Suprapubic skin (tissue), 4 donors: ENCODE results near the gene COL25A1. TPM values are rescaled to one million over a fixed set of nuclear protein-coding genes. Genes with fewer than 3 reads are reported as not detected.

Experiments used
- DNase-seq, 2 donors: peaks; one replicate each; pipeline ENCODE4 v3.0.0-alpha.2; 2019; ENCODE audit warnings: low spot score in 2 of 2
- H3K27ac ChIP-seq: fragments of 200-600 bp; sonication (generic); one replicate; pipeline ENCODE4 v1.5.1; 2019
- H3K27me3 ChIP-seq: fragments of 200-600 bp; sonication (generic); one replicate; pipeline ENCODE4 v1.5.1; 2019
- H3K36me3 ChIP-seq: fragments of 200-600 bp; sonication (generic); one replicate; pipeline ENCODE4 v1.5.1; 2019
- H3K4me1 ChIP-seq: fragments of 200-600 bp; sonication (generic); one replicate; pipeline ENCODE4 v1.5.1; 2019
- H3K4me3 ChIP-seq: fragments of 200-600 bp; sonication (generic); one replicate; pipeline ENCODE4 v1.5.1; 2019; ENCODE audit warnings: mild to moderate bottlenecking
- H3K9me3 ChIP-seq: fragments of 200-600 bp; sonication (generic); one replicate; pipeline ENCODE4 v1.5.1; 2019
- EP300 ChIP-seq: sonication (generic); formaldehyde crosslinking; IDR thresholded peaks from one replicate; pipeline ENCODE4 v1.6.1; 2017; ENCODE audit warnings: antibody characterized with exemption
- POLR2A ChIP-seq, 2 donors: fragments of 450-650 bp; IDR thresholded peaks; one replicate each; pipeline ENCODE4 v1.6.1; 2017; ENCODE audit warnings: antibody characterized with exemption in 2 of 2, mild to moderate bottlenecking in 2 of 2, moderate library complexity in 2 of 2
- POLR2AphosphoS5 ChIP-seq, 3 donors: sonication (generic); formaldehyde crosslinking; IDR thresholded peaks; one replicate each; pipeline ENCODE4 v1.6.1; 2017; ENCODE audit warnings: antibody characterized with exemption in 3 of 3
- WGBS: methylation state at CpG from one replicate; pipeline ENCODE4 v1.1.5; 2018; 5-methylcytosine and 5-hydroxymethylcytosine counted together
- total RNA-seq, 4 donors: library from RNA; depleted of rRNA; stranded (reverse); fragments of >200 nt; gene quantifications; one replicate each; pipeline ENCODE4 v1.1.0, GENCODE V29; 2016
- TF ChIP-seq, protein P1 (sequence below), 2 donors: fragments of 200-600 bp in 1 of 2; fragments of 450-650 bp in 1 of 2; sonication (generic) in 1 of 2; IDR thresholded peaks; one replicate each; pipeline ENCODE4 v1.5.1; 2016 to 2019; ENCODE audit warnings: antibody characterized with exemption in 2 of 2, mild to moderate bottlenecking in 1 of 2, moderate library complexity in 1 of 2

The COL25A1 gene
- total RNA-seq, 4 donors from 2014 or later = 0.30 to 1.4 (median 1.0) TPM

DNA sequence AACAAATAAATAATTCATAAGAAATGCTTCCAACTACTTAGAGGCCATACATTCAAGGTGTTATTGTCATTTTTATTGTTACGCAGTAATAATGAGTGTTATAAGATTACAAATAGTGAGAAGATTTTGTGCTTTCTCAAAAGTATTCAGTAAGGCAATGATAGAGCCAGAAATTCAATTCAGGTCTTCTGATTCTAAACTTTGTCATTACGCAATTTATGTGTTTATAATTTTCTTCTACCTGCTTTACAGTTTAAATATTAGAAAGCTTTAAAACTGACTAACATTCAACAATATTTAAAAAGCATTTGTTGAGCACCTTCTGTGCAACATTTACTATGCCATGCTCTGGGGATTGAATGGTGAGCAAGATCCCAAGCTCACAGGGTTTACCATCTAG is 356.2 kb downstream of the COL25A1 start:
- no peaks in the 10 kb centered on the region for H3K36me3 ChIP-seq
- no peaks in the 10 kb centered on the region for H3K9me3 ChIP-seq
- no peaks in the 10 kb centered on the region for H3K27me3 ChIP-seq
- no peak overlapping the region for H3K4me3 ChIP-seq
- H3K4me1 ChIP-seq = no peaks in the 10 kb centered on the region
- no peak for DNase-seq
- no peak overlapping the region for H3K27ac ChIP-seq
- TF ChIP-seq EP300 = no peak
- TF ChIP-seq POLR2A (IDR thresholded peaks at IDR 0.05) = no peak
- no peak for TF ChIP-seq POLR2AphosphoS5 (IDR thresholded peaks at IDR 0.05)
- TF ChIP-seq, protein P1, sequence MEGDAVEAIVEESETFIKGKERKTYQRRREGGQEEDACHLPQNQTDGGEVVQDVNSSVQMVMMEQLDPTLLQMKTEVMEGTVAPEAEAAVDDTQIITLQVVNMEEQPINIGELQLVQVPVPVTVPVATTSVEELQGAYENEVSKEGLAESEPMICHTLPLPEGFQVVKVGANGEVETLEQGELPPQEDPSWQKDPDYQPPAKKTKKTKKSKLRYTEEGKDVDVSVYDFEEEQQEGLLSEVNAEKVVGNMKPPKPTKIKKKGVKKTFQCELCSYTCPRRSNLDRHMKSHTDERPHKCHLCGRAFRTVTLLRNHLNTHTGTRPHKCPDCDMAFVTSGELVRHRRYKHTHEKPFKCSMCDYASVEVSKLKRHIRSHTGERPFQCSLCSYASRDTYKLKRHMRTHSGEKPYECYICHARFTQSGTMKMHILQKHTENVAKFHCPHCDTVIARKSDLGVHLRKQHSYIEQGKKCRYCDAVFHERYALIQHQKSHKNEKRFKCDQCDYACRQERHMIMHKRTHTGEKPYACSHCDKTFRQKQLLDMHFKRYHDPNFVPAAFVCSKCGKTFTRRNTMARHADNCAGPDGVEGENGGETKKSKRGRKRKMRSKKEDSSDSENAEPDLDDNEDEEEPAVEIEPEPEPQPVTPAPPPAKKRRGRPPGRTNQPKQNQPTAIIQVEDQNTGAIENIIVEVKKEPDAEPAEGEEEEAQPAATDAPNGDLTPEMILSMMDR (IDR thresholded peaks at IDR 0.05) = no peak
- 100% methylated on average over 2 of the region's 2 CpGs for WGBS

DNA sequence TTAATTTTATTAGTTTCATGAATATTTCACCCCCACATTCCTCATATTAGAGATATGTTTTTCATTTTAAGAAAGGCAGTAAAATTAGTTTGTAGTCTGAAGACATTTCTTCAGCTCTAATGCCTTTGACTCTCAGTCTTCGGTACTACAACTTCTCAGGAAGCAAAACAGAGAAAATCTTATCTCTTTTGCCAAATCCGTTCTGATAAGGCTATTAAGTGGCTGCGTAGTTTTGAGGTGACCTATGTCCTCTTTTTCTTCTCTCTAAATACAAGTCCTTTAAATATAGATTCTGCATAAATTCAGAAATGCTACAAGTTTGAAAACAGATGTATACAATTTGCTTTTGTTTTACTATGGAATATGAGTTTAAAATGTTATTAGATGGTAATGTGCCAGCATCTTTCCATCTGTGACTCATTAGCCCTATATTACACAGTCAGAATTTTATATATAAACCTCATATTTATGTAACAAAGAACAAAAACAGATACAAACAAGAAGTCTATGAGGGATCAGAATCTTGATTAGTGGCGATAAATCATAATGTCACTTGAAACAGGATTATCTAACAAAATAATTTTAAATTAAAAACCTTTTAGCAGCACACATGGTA is 358.4 kb downstream of the COL25A1 start:
- TF ChIP-seq EP300 = no peak
- no peak for TF ChIP-seq POLR2A (IDR thresholded peaks at IDR 0.05)
- no peak for TF ChIP-seq POLR2AphosphoS5 (IDR thresholded peaks at IDR 0.05)
- TF ChIP-seq, protein P1 (IDR thresholded peaks at IDR 0.05) = no peak
- no peak overlapping the region for H3K4me3 ChIP-seq
- H3K9me3 ChIP-seq = no peaks in the 10 kb centered on the region
- no peak for DNase-seq
- H3K27ac ChIP-seq = no peak overlapping the region
- H3K36me3 ChIP-seq = no peaks in the 10 kb centered on the region
- H3K4me1 ChIP-seq = no peaks in the 10 kb centered on the region
- no peaks in the 10 kb centered on the region for H3K27me3 ChIP-seq
- 64% methylated on average over 4 of the region's 4 CpGs for WGBS

DNA sequence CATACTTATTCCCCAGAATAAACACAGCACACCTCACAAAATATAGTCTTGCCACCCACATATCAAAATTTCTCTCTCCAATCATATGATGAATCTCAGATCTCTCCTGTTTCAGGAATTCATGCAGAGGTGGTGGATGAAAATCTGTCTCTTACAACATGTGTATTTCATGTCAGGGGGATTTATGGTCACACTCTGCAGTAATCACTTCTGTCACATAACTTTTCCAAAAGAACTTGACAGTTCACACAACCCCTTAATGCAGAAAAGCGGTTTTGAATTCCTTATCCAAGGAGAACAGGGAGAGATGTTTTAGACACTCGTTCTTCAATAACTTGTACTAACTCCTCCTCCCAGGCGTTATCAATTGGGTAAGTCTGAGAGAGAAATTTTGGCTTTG is 359.1 kb downstream of the COL25A1 start:
- TF ChIP-seq EP300 = no peak
- no peak for TF ChIP-seq POLR2AphosphoS5 (IDR thresholded peaks at IDR 0.05)
- TF ChIP-seq, protein P1 (IDR thresholded peaks at IDR 0.05) = no peak
- Histone ChIP-seq H3K4me3 (no peak overlapping the region), H3K36me3 (no peaks in the 10 kb centered on the region), H3K27ac (no peak overlapping the region), H3K4me1 (no peaks in the 10 kb centered on the region), H3K27me3 (no peaks in the 10 kb centered on the region), H3K9me3 (no peaks in the 10 kb centered on the region)
- DNase-seq = no peak
- 71% methylated on average over 3 of the region's 3 CpGs for WGBS

DNA sequence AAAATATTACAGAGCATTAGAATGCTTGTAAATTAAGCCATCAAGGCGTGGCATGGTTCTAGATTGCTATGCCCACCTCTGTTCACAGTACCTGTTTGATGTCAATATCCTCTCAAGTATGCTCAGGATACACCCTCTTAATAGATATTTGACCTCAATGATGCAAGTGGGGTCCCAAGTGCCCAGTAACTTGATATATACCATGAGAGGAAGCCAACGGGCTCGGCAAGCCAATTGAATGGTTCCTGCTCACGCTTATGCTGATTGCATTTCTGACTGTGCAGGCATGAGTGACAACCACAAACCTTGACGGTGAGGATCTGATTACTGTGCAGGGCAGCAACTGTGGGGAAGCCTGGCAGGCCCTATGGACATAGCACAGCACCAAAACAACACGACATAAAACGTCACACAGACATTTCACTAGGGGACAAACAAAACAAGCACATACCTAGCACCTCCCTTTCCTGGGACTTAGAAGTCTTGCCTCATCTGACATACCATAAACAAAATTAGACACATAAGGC is 360.5 kb downstream of the COL25A1 start:
- H3K27me3 ChIP-seq = no peaks in the 10 kb centered on the region
- no peaks in the 10 kb centered on the region for H3K36me3 ChIP-seq
- no peak for DNase-seq
- H3K9me3 ChIP-seq = no peaks in the 10 kb centered on the region
- no peaks in the 10 kb centered on the region for H3K4me1 ChIP-seq
- H3K4me3 ChIP-seq = no peak overlapping the region
- H3K27ac ChIP-seq = no peak overlapping the region
- TF ChIP-seq, protein P1 (IDR thresholded peaks at IDR 0.05) = no peak
- TF ChIP-seq POLR2AphosphoS5 (IDR thresholded peaks at IDR 0.05) (no peak), POLR2A (IDR thresholded peaks at IDR 0.05) (no peak), EP300 (no peak)
- WGBS = 97% methylated on average over 7 of the region's 7 CpGs

DNA sequence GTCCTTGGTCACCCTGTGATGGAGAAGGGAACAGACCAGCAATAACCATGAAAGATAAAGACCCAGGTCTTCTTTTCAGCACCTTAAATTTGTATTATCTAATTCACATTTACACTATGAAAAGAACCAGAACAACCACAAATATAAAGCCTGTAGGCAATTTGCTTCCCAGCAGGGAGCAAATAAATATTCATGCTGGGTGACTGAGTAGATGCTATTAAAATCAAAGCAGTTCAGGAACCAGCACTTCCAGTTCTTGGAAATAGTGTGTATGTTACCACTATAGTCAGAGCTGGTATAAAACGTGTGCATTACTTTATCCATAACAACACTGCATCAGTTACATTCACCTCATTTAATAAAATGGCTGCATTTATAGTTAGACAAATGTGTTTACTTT is 361.8 kb downstream of the COL25A1 start:
- H3K4me1 ChIP-seq = no peaks in the 10 kb centered on the region
- DNase-seq = no peak
- no peaks in the 10 kb centered on the region for H3K9me3 ChIP-seq
- 54% methylated on average over 1 of the region's 1 CpG for WGBS
- no peak overlapping the region for H3K27ac ChIP-seq
- H3K4me3 ChIP-seq = no peak overlapping the region
- TF ChIP-seq, protein P1 (IDR thresholded peaks at IDR 0.05) = no peak
- TF ChIP-seq POLR2A (IDR thresholded peaks at IDR 0.05) (no peak), EP300 (no peak), POLR2AphosphoS5 (IDR thresholded peaks at IDR 0.05) (no peak)
- no peaks in the 10 kb centered on the region for H3K27me3 ChIP-seq
- H3K36me3 ChIP-seq = no peaks in the 10 kb centered on the region
